GM13977 (cell line): ENCODE data around the gene HNF1B.

ENCODE experiments used
- DNase-seq: peaks from one replicate; pipeline ENCODE4 v3.0.0; 2012; ENCODE audit warnings: low spot score
- CTCF ChIP-seq: IDR thresholded peaks from 2 replicates; pipeline ENCODE4 v1.5.1; 2012; ENCODE audit warnings: mild to moderate bottlenecking, control low read depth; ENCODE audit not compliant: insufficient read depth; ENCODE audit errors: extremely low read depth, missing control alignments
- in situ Hi-C: fragments of 300-500 bp; cut with MboI; formaldehyde crosslinking; loops from one replicate; pipeline ENCODE4 v1.12.0; 2022; ENCODE audit warnings: low sequenced_read_pairs, low pct_unique_long_range_greater_than_20kb, mixed read lengths, inconsistent platforms; ENCODE audit not compliant: unreplicated experiment

Gene HNF1B

GRCh38 chr17:37667039-37667438 is 77.8 kb downstream of the HNF1B start:
- no peak for TF ChIP-seq CTCF
- no peak for DNase-seq
- in situ Hi-C loops, result no loop called here

GRCh38 chr17:37664214-37664613 is 80.6 kb downstream of the HNF1B start:
- no peak for TF ChIP-seq CTCF
- DNase-seq, result no peak
- in situ Hi-C loops, result no loop called here

- TF ChIP-seq CTCF, result no peak
- no peak for DNase-seq
- in situ Hi-C loops, result no loop called here
These were observed 82.5 kb downstream of the HNF1B start for GRCh38 chr17:37662353-37662752.

GRCh38 chr17:37661400-37662014 is 83.4 kb downstream of the HNF1B start:
- no peak for DNase-seq
- TF ChIP-seq CTCF, result no peak
- in situ Hi-C loops, result no loop called here

- DNase-seq, result no peak
- in situ Hi-C loops, result no loop called here
- no peak for TF ChIP-seq CTCF
These were observed 84.9 kb downstream of the HNF1B start for GRCh38 chr17:37659925-37660324.

GRCh38 chr17:37657202-37657601 is 87.7 kb downstream of the HNF1B start:
- in situ Hi-C loops, result no loop called here
- no peak for DNase-seq
- no peak for TF ChIP-seq CTCF

- DNase-seq, result no peak
- no peak for TF ChIP-seq CTCF
- in situ Hi-C loops, result no loop called here
These were observed 93.0 kb downstream of the HNF1B start for GRCh38 chr17:37651849-37652248.
